GM12891 (cell line): Measurements from ENCODE around the gene CHST10.

Source experiments
- PAX5 ChIP-seq: IDR thresholded peaks from 2 replicates; pipeline ENCODE4 v1.6.1; 2011; ENCODE audit warnings: low read length, moderate library complexity, mild to moderate bottlenecking; ENCODE audit not compliant: insufficient read depth, severe bottlenecking
- POLR2A ChIP-seq: IDR thresholded peaks from 2 replicates; pipeline ENCODE4 v1.6.1; 2011; ENCODE audit warnings: low read depth, low read length, control low read depth
- POLR2AphosphoS5 ChIP-seq: IDR thresholded peaks from 2 replicates; pipeline ENCODE4 v1.6.1; 2011; ENCODE audit warnings: low read depth, low read length, control low read depth
- SPI1 ChIP-seq: IDR thresholded peaks from 2 replicates; pipeline ENCODE4 v1.6.1; 2011; ENCODE audit warnings: low read depth, low read length, control low read depth
- TAF1 ChIP-seq: IDR thresholded peaks from 2 replicates; pipeline ENCODE4 v1.6.1; 2011; ENCODE audit warnings: low read depth, low read length, control low read depth

GRCh38 chr2:100422320-100423055 lies 5.0 kb upstream of the CHST10 start:
- no peak for TF ChIP-seq POLR2A
- no peak for TF ChIP-seq POLR2AphosphoS5
- no peak for TF ChIP-seq TAF1
- TF ChIP-seq SPI1: no peak
- no peak for TF ChIP-seq PAX5
